ENCODE results near the gene LAMA1.

Gene LAMA1

GRCh38 chr18:7035807-7036206, 81.8 kb downstream of the LAMA1 start:
- H3K18ac ChIP-seq (ENCODE audit: low read length) = peak overlapping the region; percentile 7
- no CpG with 5 or more reads among the region's 11 CpGs for whole genome bisulfite sequencing (ENCODE audit: extremely low coverage, insufficient coverage, insufficient read length)
- no peaks in the 10 kb centered on the region for H3K27me3 ChIP-seq (ENCODE audit: insufficient read depth, low read length)
- H3K4me1 ChIP-seq (ENCODE audit: control insufficient read depth in 1 of 2, insufficient read depth in 2 of 2, low read length in 2 of 2) = peaks cover 8 to 13% of the 10 kb centered on the region in 2 experiments
- no peak overlapping the region for H4K12ac ChIP-seq (ENCODE audit: low read depth, low read length)
- no peak overlapping the region for H2AK5ac ChIP-seq (ENCODE audit: low read length)
- H3K9me3 ChIP-seq (ENCODE audit: insufficient read depth, low read depth, low read length) = no peaks in the 10 kb centered on the region
- no peaks in the 10 kb centered on the region for H3K79me2 ChIP-seq (ENCODE audit: control insufficient read depth, insufficient read depth, low read length, poor library complexity)
- no peak overlapping the region for H3K4me3 ChIP-seq (ENCODE audit: low read depth, low read length)
- H3K79me1 ChIP-seq (ENCODE audit: low read length) = peaks cover 9% of the 10 kb centered on the region
- H3K9ac ChIP-seq (ENCODE audit: low read length) = no peak overlapping the region
- peak overlapping the region; percentile 77 for H2BK12ac ChIP-seq (ENCODE audit: low read length)
- no peak overlapping the region for H2AFZ ChIP-seq (ENCODE audit: insufficient read depth, low read length, poor library complexity)
- peak overlapping the region; percentile 67 for H4K91ac ChIP-seq (ENCODE audit: low read depth, low read length)
- peak overlapping the region; percentile 89 for H2BK5ac ChIP-seq (ENCODE audit: low read depth, low read length, poor library complexity)
- DNase-seq = no peak
- H3K36me3 ChIP-seq (ENCODE audit: control insufficient read depth in 1 of 2, insufficient read depth in 2 of 2, low read length in 2 of 2) = peaks cover 13 to 17% of the 10 kb centered on the region in 2 experiments
- peak overlapping the region; percentile 0 for H3K4ac ChIP-seq (ENCODE audit: low read depth, low read length)
- peak overlapping the region; percentile 45 for H2BK120ac ChIP-seq (ENCODE audit: insufficient read depth, low read length, poor library complexity)
- H3K14ac ChIP-seq (ENCODE audit: low read length) = peak overlapping the region; percentile 6
- no peak overlapping the region for H3K27ac ChIP-seq (ENCODE audit: low read depth, low read length)
- H3K23ac ChIP-seq (ENCODE audit: low read length) = no peak overlapping the region
- H3K4me2 ChIP-seq (ENCODE audit: low read length) = no peak overlapping the region
- no peak overlapping the region for H4K8ac ChIP-seq (ENCODE audit: low read depth, low read length)

DNA sequence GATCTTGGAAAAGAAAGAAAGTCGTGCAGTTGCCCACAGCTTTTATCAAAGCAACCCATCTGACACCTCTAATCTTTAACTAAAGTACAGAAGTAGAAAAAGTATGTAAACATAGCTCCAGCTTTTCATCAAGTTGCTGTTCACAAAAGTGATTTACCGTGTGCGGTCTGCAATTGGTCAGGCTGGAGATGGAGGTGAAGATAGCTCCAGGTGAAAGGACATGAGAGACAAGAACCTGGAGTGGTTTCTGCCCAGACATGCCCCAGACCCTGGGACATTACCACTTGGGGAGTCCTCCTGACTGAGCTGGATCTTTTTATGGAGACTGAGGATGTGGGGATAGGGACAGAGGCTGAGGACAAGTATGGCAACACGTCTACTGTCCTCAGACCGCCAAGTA, 82.7 kb downstream of the LAMA1 start:
- Histone ChIP-seq H2AK5ac (ENCODE audit: low read length) (no peak overlapping the region), H3K36me3 (ENCODE audit: control insufficient read depth in 1 of 2, insufficient read depth in 2 of 2, low read length in 2 of 2) (peaks cover 13 to 17% of the 10 kb centered on the region in 2 experiments), H3K23ac (ENCODE audit: low read length) (no peak overlapping the region), H2BK5ac (ENCODE audit: low read depth, low read length, poor library complexity) (peak overlapping the region; percentile 89), H4K8ac (ENCODE audit: low read depth, low read length) (peak overlapping the region; percentile 70), H3K4me2 (ENCODE audit: low read length) (no peak overlapping the region), H3K4ac (ENCODE audit: low read depth, low read length) (no peak overlapping the region), H3K27ac (ENCODE audit: low read depth, low read length) (peak overlapping the region; percentile 48), H3K79me2 (ENCODE audit: control insufficient read depth, insufficient read depth, low read length, poor library complexity) (no peaks in the 10 kb centered on the region), H2AFZ (ENCODE audit: insufficient read depth, low read length, poor library complexity) (no peak overlapping the region), H3K9me3 (ENCODE audit: insufficient read depth, low read depth, low read length) (no peaks in the 10 kb centered on the region), H3K14ac (ENCODE audit: low read length) (no peak overlapping the region), H3K4me3 (ENCODE audit: low read depth, low read length) (no peak overlapping the region), H4K91ac (ENCODE audit: low read depth, low read length) (peak overlapping the region; percentile 50), H3K4me1 (ENCODE audit: control insufficient read depth in 1 of 2, insufficient read depth in 2 of 2, low read length in 2 of 2) (peaks cover 8 to 12% of the 10 kb centered on the region in 2 experiments), H3K27me3 (ENCODE audit: insufficient read depth, low read length) (no peaks in the 10 kb centered on the region), H3K18ac (ENCODE audit: low read length) (peak overlapping the region; percentile 83), H2BK120ac (ENCODE audit: insufficient read depth, low read length, poor library complexity) (peak overlapping the region; percentile 45), H3K9ac (ENCODE audit: low read length) (no peak overlapping the region), H3K79me1 (ENCODE audit: low read length) (peaks cover 9% of the 10 kb centered on the region), H2BK12ac (ENCODE audit: low read length) (no peak overlapping the region), H4K12ac (ENCODE audit: low read depth, low read length) (no peak overlapping the region)
- no CpG with 5 or more reads among the region's 5 CpGs for WGBS (ENCODE audit: extremely low coverage, insufficient coverage, insufficient read length)
- DNase-seq = no peak

DNA sequence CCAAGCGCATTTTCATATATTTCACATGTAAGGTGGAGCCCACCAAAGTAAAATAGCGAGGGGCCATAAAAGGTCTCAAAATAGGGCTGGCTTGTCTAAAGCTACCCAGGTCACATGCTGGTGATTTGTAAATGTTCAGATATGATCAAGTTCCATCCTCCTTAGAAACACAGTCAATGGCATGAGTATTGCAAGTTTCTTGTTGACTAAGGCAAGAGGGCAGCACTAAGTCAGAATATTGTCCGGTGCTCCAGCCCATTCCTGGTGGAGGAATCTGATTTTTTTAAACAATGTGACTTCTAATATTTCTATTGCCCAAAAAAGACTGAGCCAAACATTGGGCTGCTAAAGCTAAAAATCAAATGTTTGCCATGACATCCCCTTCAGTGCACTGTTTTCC, 85.1 kb downstream of the LAMA1 start:
- no peaks in the 10 kb centered on the region for H3K79me2 ChIP-seq (ENCODE audit: control insufficient read depth, insufficient read depth, low read length, poor library complexity)
- no peak overlapping the region for H4K12ac ChIP-seq (ENCODE audit: low read depth, low read length)
- H2BK5ac ChIP-seq (ENCODE audit: low read depth, low read length, poor library complexity) = no peak overlapping the region
- no CpG with 5 or more reads among the region's 3 CpGs for WGBS (ENCODE audit: extremely low coverage, insufficient coverage, insufficient read length)
- no peak overlapping the region for H2BK120ac ChIP-seq (ENCODE audit: insufficient read depth, low read length, poor library complexity)
- peaks cover 13 to 21% of the 10 kb centered on the region in 2 experiments for H3K36me3 ChIP-seq (ENCODE audit: control insufficient read depth in 1 of 2, insufficient read depth in 2 of 2, low read length in 2 of 2)
- H4K8ac ChIP-seq (ENCODE audit: low read depth, low read length) = no peak overlapping the region
- no peak overlapping the region for H3K18ac ChIP-seq (ENCODE audit: low read length)
- H3K9me3 ChIP-seq (ENCODE audit: insufficient read depth, low read depth, low read length) = no peaks in the 10 kb centered on the region
- H3K4me1 ChIP-seq (ENCODE audit: control insufficient read depth in 1 of 2, insufficient read depth in 2 of 2, low read length in 2 of 2) = peaks cover 3% of the 10 kb centered on the region in 2 experiments
- H3K79me1 ChIP-seq (ENCODE audit: low read length) = peaks cover 7% of the 10 kb centered on the region
- H3K9ac ChIP-seq (ENCODE audit: low read length) = no peak overlapping the region
- no peaks in the 10 kb centered on the region for H3K27me3 ChIP-seq (ENCODE audit: insufficient read depth, low read length)
- no peak overlapping the region for H3K4me3 ChIP-seq (ENCODE audit: low read depth, low read length)
- no peak overlapping the region for H4K91ac ChIP-seq (ENCODE audit: low read depth, low read length)
- H3K23ac ChIP-seq (ENCODE audit: low read length) = no peak overlapping the region
- H3K14ac ChIP-seq (ENCODE audit: low read length) = no peak overlapping the region
- no peak overlapping the region for H3K4ac ChIP-seq (ENCODE audit: low read depth, low read length)
- no peak overlapping the region for H2BK12ac ChIP-seq (ENCODE audit: low read length)
- no peak overlapping the region for H3K4me2 ChIP-seq (ENCODE audit: low read length)
- no peak overlapping the region for H3K27ac ChIP-seq (ENCODE audit: low read depth, low read length)
- H2AFZ ChIP-seq (ENCODE audit: insufficient read depth, low read length, poor library complexity) = no peak overlapping the region
- no peak overlapping the region for H2AK5ac ChIP-seq (ENCODE audit: low read length)
- no peak for DNase-seq

DNA sequence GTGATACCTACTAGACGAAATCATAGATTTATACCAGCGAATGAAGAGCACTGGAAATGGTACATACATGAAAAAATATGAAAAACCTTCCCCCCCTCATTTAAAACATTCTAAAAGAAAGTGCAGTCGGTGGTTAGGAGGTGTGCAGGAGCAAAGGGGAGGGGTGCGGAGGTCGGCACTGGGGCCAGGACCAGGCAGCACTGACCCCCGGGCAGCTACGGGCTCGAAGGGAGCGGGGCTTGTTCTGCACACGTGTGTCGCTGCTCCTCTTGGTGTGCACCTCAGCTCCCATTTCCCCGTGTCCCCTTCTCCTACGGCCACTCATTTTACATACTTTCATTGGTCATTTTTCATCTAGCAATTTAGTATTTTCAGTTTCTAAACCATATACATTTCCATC, 89.0 kb downstream of the LAMA1 start:
- Histone ChIP-seq H3K79me2 (ENCODE audit: control insufficient read depth, insufficient read depth, low read length, poor library complexity) (no peaks in the 10 kb centered on the region), H2BK120ac (ENCODE audit: insufficient read depth, low read length, poor library complexity) (no peak overlapping the region), H4K8ac (ENCODE audit: low read depth, low read length) (peak overlapping the region; percentile 42), H4K91ac (ENCODE audit: low read depth, low read length) (no peak overlapping the region), H2BK12ac (ENCODE audit: low read length) (no peak overlapping the region), H2BK5ac (ENCODE audit: low read depth, low read length, poor library complexity) (no peak overlapping the region), H3K18ac (ENCODE audit: low read length) (no peak overlapping the region), H3K14ac (ENCODE audit: low read length) (no peak overlapping the region), H3K4me1 (ENCODE audit: control insufficient read depth in 1 of 2, insufficient read depth in 2 of 2, low read length in 2 of 2) (no peaks in the 10 kb centered on the region), H3K23ac (ENCODE audit: low read length) (no peak overlapping the region), H3K9ac (ENCODE audit: low read length) (no peak overlapping the region), H4K12ac (ENCODE audit: low read depth, low read length) (no peak overlapping the region), H3K27me3 (ENCODE audit: insufficient read depth, low read length) (no peaks in the 10 kb centered on the region), H3K79me1 (ENCODE audit: low read length) (no peaks in the 10 kb centered on the region), H3K4me3 (ENCODE audit: low read depth, low read length) (no peak overlapping the region), H2AFZ (ENCODE audit: insufficient read depth, low read length, poor library complexity) (no peak overlapping the region), H3K27ac (ENCODE audit: low read depth, low read length) (no peak overlapping the region), H3K9me3 (ENCODE audit: insufficient read depth, low read depth, low read length) (no peaks in the 10 kb centered on the region), H2AK5ac (ENCODE audit: low read length) (no peak overlapping the region), H3K4me2 (ENCODE audit: low read length) (no peak overlapping the region), H3K36me3 (ENCODE audit: control insufficient read depth in 1 of 2, insufficient read depth in 2 of 2, low read length in 2 of 2) (peaks cover 26 to 32% of the 10 kb centered on the region in 2 experiments), H3K4ac (ENCODE audit: low read depth, low read length) (no peak overlapping the region)
- WGBS (ENCODE audit: extremely low coverage, insufficient coverage, insufficient read length) = no CpG with 5 or more reads among the region's 13 CpGs
- DNase-seq = no peak

All from trophoblast cell (in vitro differentiated cells and primary cell).